IPS DF 6.9 (cell line): ENCODE measurements around the gene COL26A1.

Experiments used
- DNase-seq: peaks from one replicate; pipeline ENCODE4 v3.0.0-alpha.2; 2013; ENCODE audit warnings: low read depth, low spot score
- H3K27ac ChIP-seq: one replicate; pipeline ENCODE4 v1.5.1; 2013; ENCODE audit warnings: low read length, control low read depth
- H3K27me3 ChIP-seq: 2 replicates; pipeline ENCODE4 v1.6.1; 2013; ENCODE audit warnings: mild to moderate bottlenecking, low read length; ENCODE audit not compliant: control insufficient read depth, insufficient read depth
- H3K36me3 ChIP-seq: 2 replicates; pipeline ENCODE4 v1.6.1; 2013; ENCODE audit warnings: low read length; ENCODE audit not compliant: control insufficient read depth, insufficient read depth
- H3K4me1 ChIP-seq: 2 replicates; pipeline ENCODE4 v1.6.1; 2013; ENCODE audit warnings: low read length; ENCODE audit not compliant: control insufficient read depth, insufficient read depth
- H3K4me3 ChIP-seq: 2 replicates; pipeline ENCODE4 v1.5.1; 2013; ENCODE audit warnings: mild to moderate bottlenecking, low read length
- H3K9me3 ChIP-seq: 2 replicates; pipeline ENCODE4 v1.6.1; 2013; ENCODE audit warnings: low read length, inconsistent platforms; ENCODE audit not compliant: control insufficient read depth, insufficient read depth
- WGBS: extraction: QIAGEN DNeasy Blood & Tissue Kit; methylation state at CpG from one replicate; pipeline ENCODE4 v1.1.7; 2013; ENCODE audit warnings: mixed read lengths, missing lambda C conversion rate; ENCODE audit not compliant: insufficient read length, insufficient coverage; 5-methylcytosine and 5-hydroxymethylcytosine counted together

The COL26A1 gene

DNA sequence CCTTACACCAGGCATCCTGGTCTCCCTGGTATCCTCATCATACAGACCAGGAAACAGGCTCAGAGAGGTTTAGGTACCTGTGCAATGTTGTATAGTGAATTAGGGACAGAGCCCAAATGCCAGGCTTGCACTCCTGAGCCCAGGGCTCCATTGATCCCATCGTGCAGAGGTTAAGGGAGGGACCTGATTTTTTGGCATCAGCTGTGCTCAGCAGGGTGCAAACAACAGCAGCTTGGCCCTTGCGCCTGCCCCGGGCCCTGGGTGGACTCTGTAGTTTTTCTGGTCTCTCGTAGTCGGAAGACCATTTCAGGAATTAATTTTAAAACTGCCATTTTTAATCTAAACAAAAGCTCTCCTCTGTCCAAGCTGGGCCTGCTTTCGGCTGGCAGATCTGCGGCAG, 79.2 kb downstream of the COL26A1 start:
- H3K9me3 ChIP-seq = no peaks in the 10 kb centered on the region
- WGBS = no CpG with 5 or more reads among the region's 7 CpGs
- H3K27ac ChIP-seq = no peak overlapping the region
- peaks cover 3% of the 10 kb centered on the region; the same call in 1 of the 2 replicates for H3K4me1 ChIP-seq
- H3K27me3 ChIP-seq = no peaks in the 10 kb centered on the region
- H3K4me3 ChIP-seq = no peak overlapping the region
- DNase-seq = no peak
- no peaks in the 10 kb centered on the region for H3K36me3 ChIP-seq

DNA sequence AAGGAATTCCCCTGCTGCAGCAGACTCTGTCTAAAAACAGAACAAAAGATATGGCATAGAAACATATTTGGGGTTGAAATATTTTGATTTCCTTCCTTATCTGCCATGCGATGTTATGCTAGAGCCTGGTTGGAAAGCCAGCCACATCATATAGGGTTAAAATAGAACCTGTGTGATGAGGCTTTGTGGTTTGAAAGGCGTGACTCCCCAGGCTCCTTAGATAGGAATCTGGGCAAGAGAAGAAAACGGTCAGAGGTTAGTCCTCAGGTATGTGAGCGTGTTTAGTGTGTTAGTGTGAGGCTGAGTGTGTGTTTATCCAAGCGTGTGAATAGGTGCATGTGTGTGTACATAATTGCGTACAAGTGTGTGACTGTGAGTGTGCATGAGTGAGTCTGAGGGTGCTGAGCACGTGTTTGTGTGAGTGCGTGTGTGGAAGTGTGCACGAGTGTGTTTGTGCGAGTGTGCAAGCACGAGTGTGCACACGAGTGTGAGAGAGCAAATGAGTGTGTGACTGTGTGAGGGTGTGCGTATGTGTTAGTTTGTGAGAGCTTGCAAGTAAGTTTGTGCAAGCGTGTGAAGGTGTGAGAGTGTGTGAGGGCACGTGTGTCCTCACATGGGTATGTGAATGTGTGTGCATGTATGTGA, 79.9 kb downstream of the COL26A1 start:
- no peaks in the 10 kb centered on the region for H3K36me3 ChIP-seq
- H3K4me3 ChIP-seq = no peak overlapping the region
- 0 out of 2 replicates have a peak, but pooled peaks cover 2% of the 10 kb centered on the region for H3K4me1 ChIP-seq
- DNase-seq = no peak
- no peak overlapping the region for H3K27ac ChIP-seq
- H3K9me3 ChIP-seq = no peaks in the 10 kb centered on the region
- 100% methylated on average over 10 of the region's 15 CpGs for WGBS
- H3K27me3 ChIP-seq = no peaks in the 10 kb centered on the region

- Histone ChIP-seq H3K27me3 (no peaks in the 10 kb centered on the region), H3K27ac (no peak overlapping the region), H3K9me3 (no peaks in the 10 kb centered on the region), H3K4me1 (no peaks in the 10 kb centered on the region), H3K4me3 (no peak overlapping the region), H3K36me3 (no peaks in the 10 kb centered on the region)
- DNase-seq = no peak
- WGBS = no CpG with 5 or more reads among the region's 4 CpGs
Measured at GRCh38 chr7:101450064-101450463, 87.4 kb downstream of the COL26A1 start.

- Histone ChIP-seq H3K4me1 (no peaks in the 10 kb centered on the region), H3K9me3 (no peaks in the 10 kb centered on the region), H3K27ac (no peak overlapping the region), H3K36me3 (no peaks in the 10 kb centered on the region), H3K27me3 (no peaks in the 10 kb centered on the region), H3K4me3 (no peak overlapping the region)
- no CpG with 5 or more reads among the region's 5 CpGs for WGBS
- no peak for DNase-seq
Measured at GRCh38 chr7:101453617-101454016, 90.9 kb downstream of the COL26A1 start.

- no peak overlapping the region for H3K27ac ChIP-seq
- no peak overlapping the region for H3K4me3 ChIP-seq
- H3K27me3 ChIP-seq = no peaks in the 10 kb centered on the region
- H3K36me3 ChIP-seq = no peaks in the 10 kb centered on the region
- no CpG with 5 or more reads among the region's 6 CpGs for WGBS
- no peak for DNase-seq
- H3K4me1 ChIP-seq = no peaks in the 10 kb centered on the region
- no peaks in the 10 kb centered on the region for H3K9me3 ChIP-seq
Measured at GRCh38 chr7:101457001-101457750, 94.5 kb downstream of the COL26A1 start.

DNA sequence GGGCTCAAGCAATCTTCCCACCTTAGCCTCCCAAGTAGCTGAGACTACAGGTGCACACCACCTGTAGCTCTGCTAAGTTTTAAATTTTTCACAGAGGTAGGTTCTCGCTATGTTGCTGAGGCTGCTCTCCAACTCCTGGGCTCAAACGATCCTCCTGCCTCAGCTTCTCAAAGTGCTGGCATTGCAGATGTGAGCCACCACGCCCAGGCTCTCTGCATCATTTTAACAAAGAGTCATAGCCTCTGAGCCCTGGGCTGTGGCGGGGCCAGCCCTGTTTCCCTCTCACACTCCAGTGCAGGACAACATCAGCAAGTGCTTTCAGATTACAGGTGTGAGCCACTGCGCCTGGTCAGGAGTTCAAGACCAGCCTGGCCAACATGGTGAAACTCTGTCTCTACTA, 102.5 kb downstream of the COL26A1 start:
- Histone ChIP-seq H3K4me3 (no peak overlapping the region), H3K9me3 (no peaks in the 10 kb centered on the region), H3K27me3 (no peaks in the 10 kb centered on the region), H3K4me1 (0 out of 2 replicates have a peak, but pooled peaks cover 1% of the 10 kb centered on the region), H3K27ac (no peak overlapping the region), H3K36me3 (no peaks in the 10 kb centered on the region)
- no CpG with 5 or more reads among the region's 5 CpGs for WGBS
- no peak for DNase-seq

DNA sequence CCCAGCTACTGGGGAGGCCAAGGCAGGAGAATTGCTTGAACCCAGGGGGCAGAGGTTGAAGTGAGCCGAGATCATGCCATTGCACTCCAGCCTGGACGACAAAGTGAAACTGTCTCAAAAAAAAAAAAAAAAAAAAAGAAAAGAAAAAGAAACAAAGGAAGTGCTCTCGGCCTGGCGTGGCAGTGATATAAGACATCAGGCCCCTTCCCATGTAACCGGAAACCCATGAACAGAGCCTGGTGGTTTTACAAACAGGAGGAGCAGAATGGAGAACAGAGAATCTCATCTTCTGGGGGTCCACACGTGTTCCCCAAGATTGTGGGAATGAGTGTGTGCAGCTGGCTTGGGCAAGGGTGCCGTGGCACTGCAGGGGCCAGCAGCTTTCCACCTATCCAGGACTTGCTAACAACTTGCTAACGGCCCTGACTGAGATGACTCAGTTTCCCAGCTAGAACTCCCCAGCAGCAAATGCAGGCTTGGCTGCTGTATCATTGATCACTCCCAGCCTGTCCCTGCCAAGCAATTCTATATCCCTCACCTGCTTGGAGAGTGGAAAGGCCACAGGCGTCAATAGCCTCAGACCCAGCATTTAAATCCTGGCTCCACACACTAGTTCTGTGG, 103.0 kb downstream of the COL26A1 start:
- WGBS = no CpG with 5 or more reads among the region's 9 CpGs
- Histone ChIP-seq H3K27ac (no peak overlapping the region), H3K9me3 (no peaks in the 10 kb centered on the region), H3K4me1 (0 out of 2 replicates have a peak, but pooled peaks cover 2% of the 10 kb centered on the region), H3K36me3 (no peaks in the 10 kb centered on the region), H3K27me3 (no peaks in the 10 kb centered on the region), H3K4me3 (no peak overlapping the region)
- DNase-seq = no peak

GRCh38 chr7:101466871-101467270, 104.2 kb downstream of the COL26A1 start:
- Histone ChIP-seq H3K36me3 (no peaks in the 10 kb centered on the region), H3K27me3 (no peaks in the 10 kb centered on the region), H3K9me3 (no peaks in the 10 kb centered on the region), H3K27ac (no peak overlapping the region), H3K4me1 (peaks cover 5% of the 10 kb centered on the region; the same call in 1 of the 2 replicates), H3K4me3 (no peak overlapping the region)
- no peak for DNase-seq
- WGBS = no CpG with 5 or more reads among the region's 6 CpGs

DNA sequence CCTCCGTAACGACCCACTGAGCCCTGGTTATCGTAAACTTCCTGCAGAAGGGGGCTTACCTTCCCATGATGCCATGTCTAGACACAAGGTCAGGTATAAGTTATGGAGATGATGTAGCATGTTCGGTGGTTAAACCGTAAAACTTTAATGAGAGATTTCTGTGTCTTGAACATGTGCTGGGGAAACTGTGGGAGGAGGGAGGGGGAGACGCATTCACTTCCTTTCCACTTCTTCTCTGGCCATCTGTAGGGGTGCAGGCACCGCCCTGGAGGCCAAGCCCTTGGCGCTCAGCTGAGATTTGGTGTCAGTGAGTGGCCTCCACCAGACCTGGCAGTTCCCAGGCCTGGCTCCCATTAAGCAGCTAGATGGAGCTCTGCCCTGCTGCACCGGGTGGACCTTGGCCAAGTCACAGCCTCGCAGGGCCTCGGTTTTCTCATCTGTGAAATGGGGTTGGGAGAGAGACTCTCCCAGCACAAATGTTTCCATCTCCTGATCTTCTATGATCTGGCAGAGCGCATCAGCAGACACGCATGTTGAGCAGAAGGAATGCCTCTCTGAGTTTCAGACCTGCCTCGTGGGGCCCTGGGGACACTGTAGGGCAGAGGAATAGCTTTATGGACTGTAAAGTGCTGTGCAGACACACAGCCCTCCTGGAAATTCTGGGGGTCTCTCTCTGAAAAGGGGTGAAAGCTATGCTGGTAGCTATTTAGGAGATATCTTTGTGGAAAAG, 106.0 kb downstream of the COL26A1 start:
- DNase-seq = no peak
- peaks cover 5% of the 10 kb centered on the region; the same call in 1 of the 2 replicates for H3K4me1 ChIP-seq
- H3K9me3 ChIP-seq = no peaks in the 10 kb centered on the region
- H3K27me3 ChIP-seq = no peaks in the 10 kb centered on the region
- no CpG with 5 or more reads among the region's 14 CpGs for WGBS
- no peak overlapping the region for H3K27ac ChIP-seq
- H3K36me3 ChIP-seq = no peaks in the 10 kb centered on the region
- H3K4me3 ChIP-seq = no peak overlapping the region
